Activated CD8-positive, alpha-beta memory T cell treated with anti-CD3 and anti-CD28 coated beads, Interleukin-2, amount 50 U/mL, for 24 hours (primary cell): Measurements from ENCODE around the gene IPO11.
"Not testable (repeated sequence)": the region's sequence is repeated elsewhere in the genome, so short reads cannot be mapped to it uniquely, and the experiment has no call there.

ENCODE experiments used
- DNase-seq: peaks from one replicate; pipeline ENCODE4 v3.0.0-alpha.2; 2020; ENCODE audit errors: extremely low read depth

The IPO11 gene

GRCh38 chr5:62643556-62644451 is 231.2 kb downstream of the IPO11 start:
- no peak for DNase-seq

- DNase-seq, result no peak
These were observed 232.7 kb downstream of the IPO11 start for GRCh38 chr5:62645223-62645622.

- DNase-seq, result no peak
These were observed 234.7 kb downstream of the IPO11 start for GRCh38 chr5:62647241-62647640.

GRCh38 chr5:62649025-62649424 is 236.5 kb downstream of the IPO11 start:
- no peak for DNase-seq

- no peak for DNase-seq
These were observed 237.0 kb downstream of the IPO11 start for GRCh38 chr5:62649476-62650113.

GRCh38 chr5:62650197-62650596 is 237.6 kb downstream of the IPO11 start:
- no peak for DNase-seq

- DNase-seq, result no peak
These were observed 239.7 kb downstream of the IPO11 start for GRCh38 chr5:62652225-62652624.

GRCh38 chr5:62653001-62653863 is 240.7 kb downstream of the IPO11 start:
- DNase-seq, result no peak

- no peak for DNase-seq
These were observed 241.5 kb downstream of the IPO11 start for GRCh38 chr5:62653864-62654575.

- DNase-seq, result not testable (repeated sequence)
These were observed 245.2 kb downstream of the IPO11 start for GRCh38 chr5:62657772-62658171.

- no peak for DNase-seq
These were observed 248.6 kb downstream of the IPO11 start for GRCh38 chr5:62661126-62661525.

- DNase-seq, result no peak
These were observed 250.0 kb downstream of the IPO11 start for GRCh38 chr5:62662521-62662920.

- no peak for DNase-seq
These were observed 258.9 kb downstream of the IPO11 start for GRCh38 chr5:62671479-62671878.

GRCh38 chr5:62676596-62676995 is 264.0 kb downstream of the IPO11 start:
- DNase-seq, result not testable (repeated sequence)
